OCI-LY7 (cell line): ENCODE results near the gene MED25. TPM values are rescaled to one million over a fixed set of nuclear protein-coding genes. Genes with fewer than 3 reads are reported as not detected.

Source experiments
- BruUV-seq: library from RNA; stranded (reverse); fragments of 400-500 nt; replicated peaks from 2 replicates; lab custom pipeline; 2021; lab: Mats Ljungman, UMichigan
- CTCF ChIA-PET: fragments of 300-600 bp; sonication (Branson Sonifier 250); formaldehyde crosslinking; loops from one replicate; lab custom pipeline; 2022; ENCODE audit warnings: antibody characterized with exemption; ENCODE audit not compliant: unreplicated experiment; lab: Charles Lee
- POLR2A ChIA-PET: fragments of 300-600 bp; sonication (Branson Sonifier 250); formaldehyde crosslinking; loops from one replicate; lab custom pipeline; 2022; ENCODE audit warnings: antibody characterized with exemption; lab: Charles Lee
- DNase-seq: peaks from one replicate; pipeline ENCODE4 v3.0.0-alpha.2; 2015; ENCODE audit warnings: low spot score
- H2AFZ ChIP-seq: fragments of 200-600 bp; sonication (generic), shearing (Covaris generic); 2 replicates; pipeline ENCODE4 v1.6.1; 2014; ENCODE audit warnings: mild to moderate bottlenecking, antibody characterized with exemption, low read length, moderate library complexity
- H3K27ac ChIP-seq: fragments of 200-600 bp; sonication (generic); 2 replicates; pipeline ENCODE4 v1.5.1; 2014; ENCODE audit warnings: mixed run types, low read depth, mild to moderate bottlenecking, moderate library complexity, low read length, inconsistent platforms; ENCODE audit not compliant: poor library complexity, severe bottlenecking
- H3K36me3 ChIP-seq: fragments of 200-600 bp; sonication (generic); 2 replicates; pipeline ENCODE4 v1.6.1; 2014; ENCODE audit warnings: mild to moderate bottlenecking, antibody characterized with exemption, low read length, moderate library complexity, mixed read lengths; ENCODE audit not compliant: insufficient read depth
- H3K4me1 ChIP-seq: fragments of 200-600 bp; sonication (generic); 2 replicates; pipeline ENCODE4 v1.5.1; 2014; ENCODE audit warnings: mild to moderate bottlenecking, low read length; ENCODE audit not compliant: insufficient read depth, poor library complexity, severe bottlenecking
- H3K4me2 ChIP-seq: fragments of 200-600 bp; sonication (generic); 2 replicates; pipeline ENCODE4 v1.6.1; 2014; ENCODE audit warnings: mild to moderate bottlenecking, low read length
- H3K4me3 ChIP-seq: fragments of 200-600 bp; sonication (generic); 2 replicates; pipeline ENCODE4 v1.5.1; 2014; ENCODE audit warnings: mild to moderate bottlenecking, low read depth, low read length; ENCODE audit not compliant: poor library complexity, severe bottlenecking
- H3K79me2 ChIP-seq: fragments of 200-600 bp; sonication (generic); 2 replicates; pipeline ENCODE4 v1.6.1; 2016; ENCODE audit warnings: low read depth, mild to moderate bottlenecking, low read length, moderate library complexity, mixed read lengths; ENCODE audit not compliant: insufficient read depth
- H3K9me2 ChIP-seq: fragments of 200-600 bp; sonication (generic); 2 replicates; pipeline ENCODE4 v1.6.1; 2016; ENCODE audit warnings: mild to moderate bottlenecking, low read length, mixed read lengths; ENCODE audit not compliant: insufficient read depth
- H3K9me3 ChIP-seq: fragments of 200-600 bp; sonication (generic); 2 replicates; pipeline ENCODE4 v1.6.1; 2014; ENCODE audit warnings: mild to moderate bottlenecking, mixed run types, low read length, mixed read lengths
- H4K20me1 ChIP-seq: fragments of 200-600 bp; sonication (generic); 2 replicates; pipeline ENCODE4 v1.6.1; 2014; ENCODE audit warnings: mild to moderate bottlenecking, antibody characterized with exemption, low read length, moderate library complexity, mixed read lengths; ENCODE audit not compliant: insufficient read depth
- EZH2phosphoT487 ChIP-seq: fragments of 200-600 bp; sonication (generic); IDR thresholded peaks from 2 replicates; pipeline ENCODE4 v1.6.1; 2018; ENCODE audit warnings: low read depth, borderline replicate concordance, mild to moderate bottlenecking, mixed run types, antibody characterized with exemption, low read length, moderate library complexity, mixed read lengths
- intact Hi-C: fragments of 100-400 bp; cut with micrococcal nuclease; formaldehyde crosslinking; loops from one replicate; pipeline ENCODE4 v1.10.0; 2022; ENCODE audit not compliant: unreplicated experiment
- total RNA-seq, 2 experiments: library from RNA; depleted of rRNA in 1 of 2; stranded (reverse); fragments of >200 nt in 1 of 2; shearing (Covaris generic) in 1 of 2; gene quantifications; 2 replicates each; pipeline ENCODE4 v1.2.3, GENCODE V29; 2014 to 2022
- TF ChIP-seq, protein P1 (sequence below): fragments of 200-600 bp; sonication (generic); conservative IDR thresholded peaks from 2 replicates; pipeline ENCODE4 v1.5.1; 2014; ENCODE audit warnings: mild to moderate bottlenecking, antibody characterized with exemption, low read length, moderate library complexity, mixed read lengths

Gene MED25
- total RNA-seq, 2 experiments from 2014 or later: 85.1 to 111 TPM

DNA sequence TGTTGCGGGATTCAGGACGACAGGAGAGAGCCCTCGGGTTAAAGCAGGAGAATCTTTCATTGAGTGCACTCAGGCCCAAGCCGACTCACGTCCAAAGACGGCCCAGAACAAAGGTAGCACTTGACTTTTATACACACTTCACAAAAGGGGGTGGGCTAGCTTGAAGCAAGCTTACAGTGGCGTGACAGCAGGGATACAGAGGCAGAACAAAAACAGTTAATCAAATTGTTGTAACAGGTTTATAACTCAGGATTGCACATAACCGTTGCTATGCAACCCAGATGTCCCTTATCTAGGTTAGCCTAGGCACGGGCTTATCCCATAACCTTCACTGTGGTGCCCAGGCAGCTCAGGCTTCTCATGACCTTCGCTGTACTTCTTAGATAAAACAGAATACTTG is 2.0 kb downstream of the MED25 start:
- Histone ChIP-seq H3K79me2 (peaks cover 46% of the 10 kb centered on the region), H4K20me1 (no peaks in the 10 kb centered on the region), H3K9me3 (no peaks in the 10 kb centered on the region), H3K9me2 (no peaks in the 10 kb centered on the region), H3K4me1 (peaks cover 62% of the 10 kb centered on the region), H3K27ac (peak overlapping the region; percentile 72), H3K4me2 (peak overlapping the region; percentile 98), H3K36me3 (peaks cover 49% of the 10 kb centered on the region), H3K4me3 (peak overlapping the region; percentile 90), H2AFZ (no peak overlapping the region)
- ChIA-PET POLR2A (interaction anchor here (0.7 to 1.7 kb wide), 3 partner anchors 19 to 399 kb away, joined by 3 to 4 read pairs (median 3); no protein-coding TSS in a partner anchor), CTCF (no interaction called here)
- no peak for DNase-seq
- TSS peak; percentile 70 for BruUV-seq
- intact Hi-C loops: no loop called here
- TF ChIP-seq, protein P1, sequence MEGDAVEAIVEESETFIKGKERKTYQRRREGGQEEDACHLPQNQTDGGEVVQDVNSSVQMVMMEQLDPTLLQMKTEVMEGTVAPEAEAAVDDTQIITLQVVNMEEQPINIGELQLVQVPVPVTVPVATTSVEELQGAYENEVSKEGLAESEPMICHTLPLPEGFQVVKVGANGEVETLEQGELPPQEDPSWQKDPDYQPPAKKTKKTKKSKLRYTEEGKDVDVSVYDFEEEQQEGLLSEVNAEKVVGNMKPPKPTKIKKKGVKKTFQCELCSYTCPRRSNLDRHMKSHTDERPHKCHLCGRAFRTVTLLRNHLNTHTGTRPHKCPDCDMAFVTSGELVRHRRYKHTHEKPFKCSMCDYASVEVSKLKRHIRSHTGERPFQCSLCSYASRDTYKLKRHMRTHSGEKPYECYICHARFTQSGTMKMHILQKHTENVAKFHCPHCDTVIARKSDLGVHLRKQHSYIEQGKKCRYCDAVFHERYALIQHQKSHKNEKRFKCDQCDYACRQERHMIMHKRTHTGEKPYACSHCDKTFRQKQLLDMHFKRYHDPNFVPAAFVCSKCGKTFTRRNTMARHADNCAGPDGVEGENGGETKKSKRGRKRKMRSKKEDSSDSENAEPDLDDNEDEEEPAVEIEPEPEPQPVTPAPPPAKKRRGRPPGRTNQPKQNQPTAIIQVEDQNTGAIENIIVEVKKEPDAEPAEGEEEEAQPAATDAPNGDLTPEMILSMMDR: no peak
- no peak for TF ChIP-seq EZH2phosphoT487

DNA sequence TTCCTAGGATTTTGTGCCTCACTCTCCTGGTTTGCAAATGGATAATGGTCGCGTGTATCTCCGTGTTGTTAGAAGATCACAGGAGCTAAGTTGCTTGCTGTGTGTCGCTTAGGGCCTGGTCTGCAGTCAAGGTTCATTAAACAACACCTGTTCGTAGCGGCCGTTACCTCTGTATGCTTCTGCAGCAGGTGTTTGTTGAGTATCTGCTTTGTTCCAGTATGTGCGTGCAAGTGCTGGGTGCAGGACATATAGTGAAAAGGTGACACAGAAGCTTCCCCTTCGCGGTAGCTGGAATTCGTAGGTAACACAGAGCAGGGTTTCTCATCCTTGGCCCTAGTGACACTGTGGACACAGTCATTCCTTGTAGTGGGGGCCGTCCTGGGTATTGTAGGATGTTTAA is 5.4 kb downstream of the MED25 start:
- peaks cover 61% of the 10 kb centered on the region for H3K79me2 ChIP-seq
- peak overlapping the region; percentile 83 for H3K4me2 ChIP-seq
- H3K36me3 ChIP-seq: peaks cover 80% of the 10 kb centered on the region
- DNase-seq: peak; percentile 96
- peak overlapping the region; percentile 94 for H3K27ac ChIP-seq
- BruUV-seq: TSS peak; percentile 30
- intact Hi-C loops: loop anchor here (2.0 kb wide), 1 partner anchor 27 kb away; the partner anchor contains the start of gene PTOV1
- no peaks in the 10 kb centered on the region for H3K9me3 ChIP-seq
- CTCF ChIA-PET: no interaction called here
- no peaks in the 10 kb centered on the region for H4K20me1 ChIP-seq
- TF ChIP-seq, protein P1: no peak
- no peak for TF ChIP-seq EZH2phosphoT487
- H2AFZ ChIP-seq: 0 out of 2 replicates have a peak overlapping the region, but pooled peaks have one; percentile 12
- POLR2A ChIA-PET: interaction anchor here (1.1 to 1.7 kb wide), 2 partner anchors 10 to 46 kb away, joined by 3 to 7 read pairs; partner anchors contain the start of gene FUZ
- peaks cover 56% of the 10 kb centered on the region for H3K4me1 ChIP-seq
- H3K4me3 ChIP-seq: peak overlapping the region; percentile 59
- H3K9me2 ChIP-seq: no peaks in the 10 kb centered on the region

DNA sequence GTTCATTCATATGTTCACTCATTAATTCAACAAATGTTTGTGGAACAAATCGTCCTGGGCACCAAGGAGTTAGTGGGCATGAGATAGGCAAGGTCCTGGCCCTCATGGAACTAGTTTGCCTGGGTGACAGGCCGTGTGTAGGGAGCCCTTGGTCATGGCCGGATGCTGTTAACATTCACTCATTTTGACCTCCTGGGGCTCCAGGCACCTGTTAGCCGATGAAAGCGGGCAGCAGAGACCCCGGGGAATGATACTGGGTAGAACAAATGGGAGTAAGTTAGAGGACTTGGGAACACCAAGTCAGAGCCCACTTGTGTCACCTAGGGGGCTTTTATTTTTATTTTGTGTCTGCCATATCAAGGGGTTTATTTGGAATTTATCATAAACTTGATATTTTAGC is 6.6 kb downstream of the MED25 start:
- Histone ChIP-seq H3K9me3 (no peaks in the 10 kb centered on the region), H3K4me3 (no peak overlapping the region), H3K4me2 (peak overlapping the region; percentile 83), H3K27ac (peak overlapping the region; percentile 94), H3K9me2 (no peaks in the 10 kb centered on the region), H2AFZ (no peak overlapping the region), H3K79me2 (peaks cover 49% of the 10 kb centered on the region), H3K36me3 (peaks cover 85% of the 10 kb centered on the region), H4K20me1 (no peaks in the 10 kb centered on the region), H3K4me1 (peaks cover 62% of the 10 kb centered on the region)
- POLR2A ChIA-PET: no interaction called here
- intact Hi-C loops: no loop called here
- CTCF ChIA-PET: no interaction called here
- TF ChIP-seq EZH2phosphoT487: no peak
- TF ChIP-seq, protein P1: no peak
- BruUV-seq: no TSS peak
- no peak for DNase-seq
